Neural cell (in vitro differentiated cells): ENCODE data around the gene MEGF11. TPM values are rescaled to one million over a fixed set of nuclear protein-coding genes. Genes with fewer than 3 reads are reported as not detected.

Experiments used
- H2AFZ ChIP-seq: fragments of 200-600, 300-800 bp; sonication (generic), shearing (Covaris generic); 2 replicates; pipeline ENCODE4 v1.6.0; 2014; ENCODE audit warnings: low read depth, mild to moderate bottlenecking, antibody characterized with exemption, low read length, moderate library complexity
- H3F3A ChIP-seq: fragments of 200-600 bp; shearing (Covaris generic); 2 replicates; pipeline ENCODE4 v1.6.1; 2016; ENCODE audit warnings: mild to moderate bottlenecking, moderate library complexity, mixed read lengths, antibody characterized with exemption, low read length; ENCODE audit not compliant: insufficient read depth, poor library complexity, severe bottlenecking
- H3K27ac ChIP-seq: fragments of 200-600, 300-800 bp; sonication (generic), shearing (Covaris generic); 2 replicates; pipeline ENCODE4 v1.5.1; 2014; ENCODE audit warnings: mild to moderate bottlenecking, low read length, moderate library complexity
- H3K27me3 ChIP-seq: fragments of 300-800, 200-600 bp; sonication (generic), shearing (Covaris generic); 2 replicates; pipeline ENCODE4 v1.6.0; 2014; ENCODE audit warnings: mild to moderate bottlenecking, low read depth, low read length, moderate library complexity; ENCODE audit not compliant: insufficient read depth
- H3K36me3 ChIP-seq: fragments of 300-800, 200-600 bp; sonication (generic), shearing (Covaris generic); 2 replicates; pipeline ENCODE4 v1.5.1; 2014; ENCODE audit warnings: mild to moderate bottlenecking, antibody characterized with exemption, low read length, moderate library complexity; ENCODE audit not compliant: insufficient read depth
- H3K4me2 ChIP-seq: fragments of 300-800, 200-600 bp; sonication (generic), shearing (Covaris generic); 2 replicates; pipeline ENCODE4 v1.6.0; 2014; ENCODE audit warnings: mild to moderate bottlenecking, low read length
- H3K4me3 ChIP-seq: fragments of 300-800, 200-600 bp; sonication (generic), shearing (Covaris generic); 2 replicates; pipeline ENCODE4 v1.5.1; 2014; ENCODE audit warnings: mild to moderate bottlenecking, low read length, moderate library complexity
- H3K79me2 ChIP-seq: fragments of 200-600 bp; shearing (Covaris generic); replicated peaks from 2 replicates; pipeline ENCODE4 v1.6.0; 2014; ENCODE audit warnings: mild to moderate bottlenecking, low read length, moderate library complexity; ENCODE audit not compliant: insufficient read depth
- H3K9ac ChIP-seq: fragments of 300-800, 200-600 bp; sonication (generic), shearing (Covaris generic); 2 replicates; pipeline ENCODE4 v1.6.1; 2016; ENCODE audit warnings: mild to moderate bottlenecking, low read length, mixed read lengths
- H3K9me2 ChIP-seq: fragments of 200-600 bp; shearing (Covaris generic); 2 replicates; pipeline ENCODE4 v1.6.1; 2016; ENCODE audit warnings: mild to moderate bottlenecking, low read length, mixed read lengths; ENCODE audit not compliant: insufficient read depth
- H3K9me3 ChIP-seq: fragments of 200-600, 300-800 bp; sonication (generic), shearing (Covaris generic); 2 replicates; pipeline ENCODE4 v1.6.1; 2016; ENCODE audit warnings: mild to moderate bottlenecking, mixed run types, low read length, moderate library complexity, mixed read lengths
- H4K20me1 ChIP-seq: fragments of 200-600 bp; shearing (Covaris generic); 2 replicates; pipeline ENCODE4 v1.6.1; 2016; ENCODE audit warnings: mild to moderate bottlenecking, mixed run types; ENCODE audit not compliant: insufficient read depth
- CTCF ChIP-seq: fragments of 450-650 bp; IDR thresholded peaks from 2 replicates; pipeline ENCODE4 v1.5.1; 2014; ENCODE audit warnings: antibody characterized with exemption, mild to moderate bottlenecking, moderate library complexity; ENCODE audit not compliant: poor library complexity, severe bottlenecking
- EZH2 ChIP-seq: fragments of 200-600, 300-800 bp; shearing (Covaris generic), sonication (generic); IDR thresholded peaks from 2 replicates; pipeline ENCODE4 v1.6.1; 2014; ENCODE audit warnings: antibody characterized with exemption, low read length, borderline replicate concordance, mild to moderate bottlenecking; ENCODE audit not compliant: insufficient read depth, poor library complexity, severe bottlenecking
- POLR2AphosphoS5 ChIP-seq: IDR thresholded peaks from 2 replicates; pipeline ENCODE4 v1.6.1; 2012
- RAD21 ChIP-seq: fragments of 450-650 bp; conservative IDR thresholded peaks from 2 replicates; pipeline ENCODE4 v1.6.1; 2014; ENCODE audit warnings: antibody characterized with exemption, mild to moderate bottlenecking, moderate library complexity
- REST ChIP-seq: IDR thresholded peaks from 2 replicates; pipeline ENCODE4 v1.6.1; 2012; ENCODE audit warnings: borderline replicate concordance
- TAF1 ChIP-seq: IDR thresholded peaks from 2 replicates; pipeline ENCODE4 v1.6.1; 2012; ENCODE audit warnings: low read depth
- polyA plus RNA-seq: library from polyadenylated mRNA; depleted of rRNA; stranded (reverse); fragments of >200 nt; gene quantifications from 2 replicates; pipeline ENCODE4 v1.2.3, GENCODE V29; 2014

Gene MEGF11
- polyA plus RNA-seq, 1 donor from 2014 or later, result 0.64 TPM

GRCh38 chr15:66085128-66085527 lies 168.4 kb downstream of the MEGF11 start (continued):
- TF ChIP-seq EZH2, result no peak

DNA sequence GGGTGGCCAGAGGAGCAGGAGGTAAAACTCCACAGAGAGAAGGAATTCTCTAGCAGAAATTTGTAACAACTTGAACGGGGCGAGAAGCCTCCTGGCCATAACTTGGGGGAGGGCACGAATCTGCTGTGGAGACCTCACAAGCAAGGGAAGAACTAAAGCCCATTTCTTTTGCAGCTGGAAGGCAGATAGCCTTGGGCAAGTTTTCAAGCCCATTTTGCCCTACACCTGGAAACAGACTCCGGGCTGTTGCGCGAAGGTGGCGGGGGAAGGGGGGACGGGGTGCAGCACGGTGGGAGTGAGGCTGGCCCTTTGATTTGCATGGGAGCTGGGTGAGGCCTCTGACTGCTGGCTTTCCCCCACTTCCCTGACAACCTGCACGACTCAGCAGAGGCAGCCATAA lies 168.8 kb downstream of the MEGF11 start:
- Histone ChIP-seq H3K4me3 (no peak overlapping the region), H3K9ac (no peak overlapping the region), H3K36me3 (no peaks in the 10 kb centered on the region), H4K20me1 (no peaks in the 10 kb centered on the region), H3K9me2 (no peaks in the 10 kb centered on the region), H3K9me3 (peaks cover 5% of the 10 kb centered on the region), H3K27me3 (no peaks in the 10 kb centered on the region), H3K27ac (no peak overlapping the region), H3F3A (no peaks in the 10 kb centered on the region), H3K79me2 (no peaks in the 10 kb centered on the region), H2AFZ (no peak overlapping the region), H3K4me2 (no peak overlapping the region)
- TF ChIP-seq RAD21, result no peak
- TF ChIP-seq EZH2, result no peak

GRCh38 chr15:66080717-66081398 lies 172.7 kb downstream of the MEGF11 start:
- H3K36me3 ChIP-seq, result no peaks in the 10 kb centered on the region
- H3K79me2 ChIP-seq, result no peaks in the 10 kb centered on the region
- peaks cover 5% of the 10 kb centered on the region for H3K9me3 ChIP-seq
- H4K20me1 ChIP-seq, result no peaks in the 10 kb centered on the region
- H3K4me2 ChIP-seq, result no peak overlapping the region
- no peak overlapping the region for H3K4me3 ChIP-seq
- no peak overlapping the region for H3K27ac ChIP-seq
- TF ChIP-seq TAF1, result no peak
- no peaks in the 10 kb centered on the region for H3K9me2 ChIP-seq
- no peaks in the 10 kb centered on the region for H3F3A ChIP-seq
- no peak overlapping the region for H3K9ac ChIP-seq
- H2AFZ ChIP-seq, result no peak overlapping the region
- no peaks in the 10 kb centered on the region for H3K27me3 ChIP-seq

DNA sequence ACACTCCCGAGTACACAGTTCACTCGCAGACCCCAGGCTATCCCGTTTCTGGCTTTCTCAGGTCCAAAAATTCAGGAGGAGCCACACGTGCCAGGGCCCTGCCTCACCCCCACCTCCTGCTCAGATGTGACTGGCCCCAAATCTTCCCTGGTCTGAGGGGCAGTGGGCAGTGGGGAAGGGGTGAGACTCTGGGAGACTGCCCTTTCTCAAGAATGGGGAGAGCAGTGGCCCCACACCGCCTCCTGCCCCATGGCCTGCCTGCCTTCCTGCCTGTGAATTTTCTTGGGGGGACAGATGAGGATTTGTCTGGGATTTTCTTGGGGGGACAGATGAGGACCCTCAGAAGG lies 174.6 kb downstream of the MEGF11 start:
- TF ChIP-seq REST, result no peak
- TF ChIP-seq RAD21, result no peak
- no peak for TF ChIP-seq EZH2
- TF ChIP-seq POLR2AphosphoS5, result no peak
- TF ChIP-seq TAF1, result no peak
- no peak for TF ChIP-seq CTCF
- Histone ChIP-seq H3K4me3 (no peak overlapping the region), H3K9ac (no peak overlapping the region), H3K9me3 (no peaks in the 10 kb centered on the region), H2AFZ (no peak overlapping the region), H3K27ac (no peak overlapping the region), H3K27me3 (no peaks in the 10 kb centered on the region), H3K79me2 (no peaks in the 10 kb centered on the region), H3F3A (no peaks in the 10 kb centered on the region), H3K36me3 (no peaks in the 10 kb centered on the region), H3K4me2 (no peak overlapping the region), H4K20me1 (no peaks in the 10 kb centered on the region), H3K9me2 (no peaks in the 10 kb centered on the region)
